NCI-H1105 treated with DMSO at 0.1 percent for 48 hours (cell line): ENCODE results near the gene GAS7.

Experiments used
- DNase-seq: peaks from one replicate; lab custom pipeline; 2025; lab: John Stamatoyannopoulos, UW

GAS7 gene

GRCh38 chr17:10050597-10051101 is 147.8 kb downstream of the GAS7 start:
- no peak for DNase-seq

DNA sequence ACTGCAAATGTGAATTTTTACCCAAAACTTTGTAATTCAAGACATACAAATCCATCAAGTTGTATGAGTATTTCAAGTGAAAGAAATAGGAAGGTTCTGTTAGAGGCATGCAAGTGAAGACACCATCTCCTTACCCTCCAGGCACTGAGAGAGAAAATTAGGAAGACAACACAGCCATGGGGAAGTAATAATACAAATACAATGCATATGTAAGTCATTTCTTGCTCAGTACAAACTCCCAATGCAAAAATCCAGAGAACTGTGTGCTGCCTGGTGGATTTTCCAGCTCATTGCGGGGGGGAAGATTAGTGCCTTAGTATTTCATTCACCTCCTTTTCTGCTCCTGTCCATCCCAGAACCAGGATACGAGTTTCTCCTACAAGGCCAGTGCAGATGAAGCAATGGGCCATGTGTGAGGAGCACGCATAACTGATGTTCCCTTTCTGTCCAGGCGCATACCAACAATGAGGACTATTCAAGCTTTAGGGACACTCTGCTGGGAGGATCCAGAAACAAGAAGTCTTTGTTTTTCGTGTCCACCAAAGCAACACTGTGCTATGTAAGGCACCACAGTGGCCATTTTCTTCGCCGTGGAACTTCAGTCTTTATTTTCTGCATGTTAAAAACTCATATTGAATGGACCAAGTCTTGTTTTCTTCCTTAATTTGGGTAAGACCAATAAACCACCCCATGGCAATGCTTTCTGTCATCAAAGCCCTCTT is 149.6 kb downstream of the GAS7 start:
- no peak for DNase-seq

DNA sequence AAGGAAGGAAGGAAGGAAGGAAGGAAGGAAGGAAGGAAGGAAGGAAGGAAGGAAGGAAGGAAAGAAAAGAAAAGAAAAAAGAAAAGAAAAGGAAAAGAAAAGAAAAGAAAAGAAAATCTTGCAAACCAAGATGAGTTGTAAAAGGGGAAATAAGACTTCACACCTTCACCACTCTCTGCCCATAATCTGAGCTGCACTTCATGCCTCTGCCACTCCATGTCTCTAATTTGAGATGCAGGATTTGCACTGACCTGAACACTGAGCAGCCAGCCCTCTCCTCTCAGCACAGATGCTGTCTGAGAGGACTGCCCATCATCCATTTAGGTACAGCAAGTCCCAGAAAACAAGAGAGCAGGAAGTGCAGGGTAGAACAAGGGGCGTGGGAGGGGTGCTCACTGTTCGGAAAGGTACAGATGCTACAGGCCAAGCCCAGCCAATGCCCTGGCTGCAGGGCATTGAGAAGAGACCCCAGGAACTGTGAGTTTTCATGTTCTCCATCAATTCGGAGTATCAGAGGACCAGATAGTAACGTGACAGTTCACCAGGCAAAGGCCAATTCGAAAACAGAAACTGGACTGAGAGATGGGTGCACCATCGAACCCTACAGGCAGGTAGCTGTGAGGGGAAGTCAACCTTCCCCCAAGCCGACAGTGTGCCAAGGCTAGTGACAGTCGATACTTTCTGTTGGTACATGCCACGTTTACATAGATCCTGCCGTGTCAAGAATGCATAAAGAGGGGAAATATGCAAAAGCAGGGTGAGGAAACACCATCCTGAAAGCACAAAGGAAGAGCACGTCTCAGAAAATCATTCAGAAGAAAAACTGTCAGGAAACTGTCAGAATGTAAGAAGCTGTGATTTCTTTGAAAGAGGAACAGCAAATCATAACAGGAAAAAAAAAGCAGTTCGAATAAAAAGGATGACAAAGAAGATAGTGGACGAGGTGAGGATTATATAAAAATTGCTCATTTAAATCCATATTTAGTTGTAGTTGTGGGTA is 151.3 kb downstream of the GAS7 start:
- DNase-seq = no peak

DNA sequence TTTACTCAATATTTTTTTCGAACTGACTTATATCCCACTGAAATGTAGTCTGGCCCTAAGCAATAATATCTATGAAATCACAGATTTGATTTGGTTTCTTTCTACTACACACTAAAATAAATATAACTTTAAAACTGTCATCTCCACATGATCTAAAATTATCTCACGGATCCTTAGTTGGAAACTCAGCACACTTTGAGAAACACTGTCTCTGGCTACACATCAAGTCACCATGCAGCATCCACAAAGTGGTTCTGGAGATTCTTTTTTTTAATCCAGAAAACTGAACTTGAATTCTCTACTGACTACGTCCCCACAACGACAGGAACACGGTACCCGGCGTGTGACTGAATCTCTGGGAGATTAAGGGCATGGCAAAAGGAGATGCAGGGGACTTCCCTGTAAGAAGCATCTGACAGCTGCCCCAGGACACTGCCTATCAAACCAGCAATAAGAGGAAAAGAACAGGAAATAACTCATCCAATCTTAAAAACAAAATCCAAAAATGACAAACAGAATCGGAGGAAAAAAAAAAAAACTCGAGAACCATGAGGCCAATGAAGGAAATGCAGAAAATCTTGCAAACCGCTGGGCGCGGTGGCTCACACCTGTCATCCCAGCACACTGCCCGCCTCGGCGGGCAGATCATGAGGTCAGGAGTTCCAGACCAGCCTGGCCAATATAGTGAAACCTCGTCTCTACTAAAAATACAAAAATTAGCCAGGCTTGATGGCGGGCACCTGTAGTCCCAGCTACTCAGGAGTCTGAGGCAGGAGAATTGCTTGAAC is 152.3 kb downstream of the GAS7 start:
- no peak for DNase-seq

- no peak for DNase-seq
Observed at GRCh38 chr17:10042589-10043244, 155.7 kb downstream of the GAS7 start.

GRCh38 chr17:10041916-10042588 is 156.4 kb downstream of the GAS7 start:
- no peak for DNase-seq

DNA sequence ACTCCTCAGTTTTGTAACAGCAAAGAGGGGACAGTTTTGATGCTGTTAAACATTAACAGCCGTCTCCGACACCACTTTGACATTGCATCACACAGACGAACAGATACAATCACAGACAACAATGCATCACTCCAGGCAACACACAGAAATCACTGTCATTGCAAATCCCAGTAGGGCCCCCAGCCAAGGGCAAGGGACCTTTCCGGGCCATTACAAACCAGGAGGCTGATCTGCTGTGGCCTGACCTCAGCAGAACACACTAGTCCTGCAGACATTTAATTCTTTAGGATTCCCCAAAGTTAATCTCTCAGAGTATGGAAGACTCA is 157.2 kb downstream of the GAS7 start:
- no peak for DNase-seq

GRCh38 chr17:10036511-10037061 is 161.8 kb downstream of the GAS7 start:
- DNase-seq = no peak

GRCh38 chr17:10035885-10036284 is 162.5 kb downstream of the GAS7 start:
- DNase-seq = no peak

DNA sequence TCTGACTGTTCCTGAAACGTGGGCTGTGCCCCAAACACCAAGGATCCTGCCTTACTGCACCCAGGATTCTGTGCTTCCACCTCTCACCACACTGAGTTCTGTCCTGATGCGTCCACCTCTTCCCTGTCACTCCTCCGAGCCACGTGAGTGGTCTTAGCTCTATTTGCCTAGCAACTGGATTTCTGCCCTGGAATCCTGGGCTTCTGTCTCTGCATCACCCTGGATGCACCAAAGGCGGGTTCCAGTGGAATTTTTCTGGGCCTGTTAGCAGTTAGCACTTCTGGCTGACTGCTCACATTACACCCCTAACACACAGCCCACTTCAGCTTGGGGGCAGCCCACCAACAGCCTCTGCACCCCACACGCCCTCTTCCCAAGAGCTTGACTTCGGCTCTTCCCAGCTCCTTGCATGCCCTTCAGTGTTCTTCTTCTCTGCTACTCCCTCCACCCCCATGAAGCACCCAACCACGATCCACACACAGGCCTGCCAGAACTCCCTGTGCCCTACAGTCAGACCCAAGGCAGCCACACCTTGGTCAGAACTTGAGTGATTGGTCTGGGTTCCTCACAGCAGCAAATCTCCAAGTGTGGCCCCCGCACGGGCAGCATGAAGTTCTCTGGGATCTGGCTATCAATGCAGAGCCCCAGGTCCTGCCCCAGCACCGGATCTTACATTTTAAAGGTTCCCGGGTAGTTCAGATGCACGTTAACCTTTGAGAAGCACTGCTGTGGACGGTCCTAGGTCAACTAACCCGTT is 163.5 kb downstream of the GAS7 start:
- no peak for DNase-seq

DNA sequence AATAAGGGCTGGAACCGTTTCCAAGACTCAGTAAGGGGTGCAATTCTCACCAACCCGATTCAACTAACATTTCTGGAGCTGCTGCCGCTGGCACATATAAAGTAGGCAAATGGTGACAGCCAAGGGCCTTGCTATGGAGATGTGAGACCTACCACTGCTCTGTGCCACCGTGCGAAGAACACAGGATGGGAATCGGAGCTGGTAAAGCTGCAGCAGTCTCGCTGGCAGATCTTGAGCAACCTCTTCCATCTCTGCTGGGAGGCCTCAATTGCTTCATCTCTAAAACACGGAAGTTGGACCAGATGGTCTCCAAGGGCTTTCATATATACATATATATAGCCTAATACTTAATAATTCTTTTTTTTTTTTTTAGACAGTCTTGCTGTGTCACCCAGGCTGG is 164.4 kb downstream of the GAS7 start:
- no peak for DNase-seq

DNA sequence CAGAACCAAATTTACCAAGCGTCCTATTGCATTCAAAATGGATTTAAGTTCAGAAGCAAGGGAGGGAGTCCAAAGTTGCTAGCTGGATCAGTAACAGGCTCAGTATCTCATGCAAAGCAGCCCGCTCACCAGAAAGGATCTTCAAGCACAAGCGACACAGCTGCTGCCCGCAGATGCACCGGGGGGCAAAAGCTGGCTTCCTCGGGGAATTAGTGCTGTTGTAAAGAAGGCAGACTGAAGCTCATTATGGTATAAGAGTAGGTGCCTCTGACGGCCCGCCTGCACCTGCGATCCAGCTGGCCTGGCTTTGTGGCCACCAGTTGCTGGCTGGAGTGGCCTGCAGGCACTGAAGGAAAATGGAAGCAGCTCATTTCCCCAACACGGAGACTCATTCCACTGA is 165.0 kb downstream of the GAS7 start:
- DNase-seq = no peak

DNA sequence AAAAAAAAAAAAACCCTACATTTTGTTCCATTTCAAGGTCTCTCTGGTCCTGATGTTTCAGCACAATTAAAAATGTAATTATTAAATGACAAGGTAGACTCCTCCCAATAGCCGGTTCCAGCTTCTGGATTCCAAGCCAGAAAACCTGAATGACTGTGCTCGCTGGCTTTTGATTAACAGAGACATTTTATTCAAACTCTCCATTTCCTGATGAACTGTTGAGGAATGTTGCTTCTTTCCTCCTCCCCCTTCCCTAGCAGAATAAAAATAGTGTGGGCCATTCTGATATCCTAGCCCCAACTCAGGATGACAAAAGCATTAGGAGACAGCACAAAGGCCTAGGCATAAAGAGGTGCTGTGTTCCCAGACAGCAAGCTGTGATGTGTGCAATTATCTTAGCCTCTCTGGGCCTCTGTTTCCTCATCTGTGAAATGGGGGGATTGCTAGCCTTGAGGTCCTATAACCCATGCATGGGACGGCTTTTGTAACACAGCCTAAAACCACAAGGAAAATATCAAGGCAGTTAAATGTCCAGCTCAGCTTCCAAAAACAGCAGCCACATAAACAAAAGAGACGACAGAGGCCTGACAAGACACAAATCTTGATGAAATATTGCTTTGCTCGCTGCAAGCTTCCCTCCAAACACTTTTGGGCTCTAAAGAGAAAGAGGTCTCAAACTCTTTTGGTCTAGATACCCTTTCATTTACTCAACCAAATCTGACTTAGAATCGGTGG is 166.1 kb downstream of the GAS7 start:
- no peak for DNase-seq

DNA sequence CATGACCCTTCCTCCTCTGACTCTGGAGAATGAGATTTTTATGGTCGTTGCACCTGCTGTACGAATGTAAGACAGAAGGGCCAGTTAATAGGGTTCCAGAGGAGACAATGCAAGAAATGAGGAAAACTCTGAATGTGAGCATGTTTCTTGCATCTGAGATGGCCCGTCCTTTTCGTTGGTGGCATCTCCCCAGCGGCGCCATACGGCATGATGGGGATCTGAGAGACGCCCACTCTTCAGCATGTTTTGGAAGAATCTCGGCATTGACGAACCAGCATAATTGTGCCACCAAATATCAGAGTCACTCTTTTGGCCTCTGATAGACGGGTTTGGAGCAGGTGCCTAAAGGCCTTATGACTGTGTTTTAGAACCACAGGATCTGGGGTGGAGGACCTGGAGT is 166.8 kb downstream of the GAS7 start:
- no peak for DNase-seq

GRCh38 chr17:10031127-10031526 is 167.3 kb downstream of the GAS7 start:
- no peak for DNase-seq

DNA sequence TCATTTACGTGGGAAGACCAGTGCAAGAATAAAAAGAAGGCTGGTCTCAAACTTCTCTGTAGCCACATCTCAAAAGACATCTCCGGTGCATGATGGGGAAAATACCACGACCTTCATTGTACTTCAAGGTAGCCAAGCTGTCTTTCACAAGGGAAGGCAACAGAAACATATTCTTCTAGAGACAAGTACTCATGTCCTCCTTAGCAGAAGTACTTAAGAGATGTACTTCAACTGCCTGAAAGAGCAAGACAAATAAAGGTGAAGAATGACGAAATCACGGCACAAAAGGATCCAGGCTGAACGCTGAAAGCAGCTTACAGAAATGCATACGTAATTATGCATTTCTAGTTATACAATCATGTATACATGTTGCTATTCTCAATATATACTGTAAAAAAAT is 169.3 kb downstream of the GAS7 start:
- no peak for DNase-seq

GRCh38 chr17:10025976-10026901 is 172.2 kb downstream of the GAS7 start:
- peak; percentile 7 for DNase-seq

- DNase-seq = no peak
Observed at GRCh38 chr17:10025224-10025623, 173.2 kb downstream of the GAS7 start.
